Panc1 (cell line): ENCODE measurements around the gene CARHSP1. TPM values are rescaled to one million over a fixed set of nuclear protein-coding genes. Genes with fewer than 3 reads are reported as not detected.

Experiments
- ATAC-seq: fragments of 200-7000 bp; cut with Tn5 transposase; 2 replicates; pipeline ENCODE4 v1.9.1; 2020; ENCODE audit warnings: mild to moderate bottlenecking, moderate library complexity
- BruUV-seq: library from RNA; stranded (reverse); fragments of 400-500 nt; replicated peaks from 2 replicates; lab custom pipeline; 2021; lab: Mats Ljungman, UMichigan
- CTCF ChIA-PET: fragments of 300-600 bp; sonication (Branson Sonifier 250); formaldehyde crosslinking; loops from one replicate; lab custom pipeline; 2022; ENCODE audit warnings: antibody characterized with exemption; lab: Charles Lee
- POLR2A ChIA-PET: fragments of 300-600 bp; sonication (Branson Sonifier 250); formaldehyde crosslinking; loops from one replicate; lab custom pipeline; 2022; ENCODE audit warnings: antibody characterized with exemption; lab: Charles Lee
- DNase-seq: peaks from one replicate; pipeline ENCODE4 v3.0.0-alpha.2; 2010; ENCODE audit warnings: low read depth, low spot score
- H3K27ac ChIP-seq: 2 replicates; pipeline ENCODE4 v1.5.1; 2011; ENCODE audit warnings: mild to moderate bottlenecking, low read length, inconsistent platforms
- H3K27me3 ChIP-seq: fragments of 200-500 bp; sonication (Bioruptor generic); 2 replicates; pipeline ENCODE4 v1.6.0; 2014; ENCODE audit warnings: low read length, inconsistent platforms; ENCODE audit not compliant: control insufficient read depth, insufficient read depth
- H3K36me3 ChIP-seq: fragments of 200-500 bp; sonication (Bioruptor generic); 2 replicates; pipeline ENCODE4 v1.5.1; 2014; ENCODE audit warnings: inconsistent platforms, mild to moderate bottlenecking, low read length, moderate library complexity; ENCODE audit not compliant: control insufficient read depth, insufficient read depth
- H3K4me1 ChIP-seq: 2 replicates; pipeline ENCODE4 v1.5.1; 2011; ENCODE audit warnings: inconsistent platforms, mild to moderate bottlenecking, low read length, moderate library complexity; ENCODE audit not compliant: control insufficient read depth, insufficient read depth
- H3K4me3 ChIP-seq, 2 experiments: 2 replicates each; pipeline ENCODE4 v1.5.1; 2011 to 2012; ENCODE audit warnings: low read depth in 2 of 2, low read length in 2 of 2, mild to moderate bottlenecking in 2 of 2, inconsistent platforms in 1 of 2, moderate library complexity in 1 of 2
- H3K9me3 ChIP-seq: fragments of 200-500 bp; sonication (Bioruptor generic); 2 replicates; pipeline ENCODE4 v1.5.1; 2014; ENCODE audit warnings: low read depth, mild to moderate bottlenecking, inconsistent platforms, low read length, moderate library complexity; ENCODE audit not compliant: control insufficient read depth, insufficient read depth
- CTCF ChIP-seq: fragments of 450-650 bp; IDR thresholded peaks from 2 replicates; pipeline ENCODE4 v1.5.1; 2017; ENCODE audit warnings: mild to moderate bottlenecking
- POLR2AphosphoS5 ChIP-seq: IDR thresholded peaks from 2 replicates; pipeline ENCODE4 v1.6.1; 2012; ENCODE audit warnings: mild to moderate bottlenecking, low read depth, low read length, moderate library complexity
- REST ChIP-seq, 2 experiments: IDR thresholded peaks; 2 replicates each; pipeline ENCODE4 v1.6.1; 2011 to 2012; ENCODE audit warnings: low read depth in 2 of 2, control low read depth in 1 of 2, low read length in 1 of 2, mild to moderate bottlenecking in 1 of 2, moderate library complexity in 1 of 2; ENCODE audit not compliant: insufficient read depth in 1 of 2
- SIN3A ChIP-seq: IDR thresholded peaks from 2 replicates; pipeline ENCODE4 v1.6.1; 2012; ENCODE audit warnings: low read depth, mild to moderate bottlenecking, low read length, moderate library complexity, borderline replicate concordance; ENCODE audit not compliant: insufficient read depth
- TCF7L2 ChIP-seq: IDR thresholded peaks from 2 replicates; pipeline ENCODE4 v1.6.1; 2011; ENCODE audit warnings: mild to moderate bottlenecking, low read depth, low read length, inconsistent platforms
- in situ Hi-C: cut with HindIII; loops from 2 replicates; pipeline ENCODE4 v1.10.0; 2016; ENCODE audit warnings: low sequenced_read_pairs, low pct_unique_long_range_greater_than_20kb
- intact Hi-C: fragments of 100-400 bp; cut with micrococcal nuclease; formaldehyde crosslinking; loops from one replicate; pipeline ENCODE4 v1.10.0; 2022; ENCODE audit not compliant: unreplicated experiment
- total RNA-seq: library from RNA; stranded (reverse); gene quantifications from one replicate; pipeline ENCODE4 v1.2.1, GENCODE V29; 2021; ENCODE audit not compliant: unreplicated experiment

The CARHSP1 gene
- total RNA-seq, 1 experiment from 2014 or later: 158 TPM

GRCh38 chr16:8898660-8899318 lies 30.0 kb upstream of the CARHSP1 start:
- no peaks in the 10 kb centered on the region for H3K9me3 ChIP-seq
- TF ChIP-seq TCF7L2 (no peak), REST (IDR thresholded peaks at IDR 0.05; ENCODE audit: insufficient read depth in 1 of 2, low read depth in 2 of 2, low read length in 1 of 2) (no peak), CTCF (no peak), SIN3A (no peak), POLR2AphosphoS5 (no peak)
- H3K36me3 ChIP-seq: peaks cover 46% of the 10 kb centered on the region
- no peaks in the 10 kb centered on the region for H3K27me3 ChIP-seq
- no peak overlapping the region for H3K27ac ChIP-seq
- intact Hi-C loops (no loop called here), in situ Hi-C loops (no loop called here)
- no peaks in the 10 kb centered on the region for H3K4me1 ChIP-seq
- DNase-seq (no peak), ATAC-seq (no peak)
- BruUV-seq: no TSS peak
- ChIA-PET CTCF (interaction anchor here (0.5 kb wide), 1 partner anchor 143 kb away, joined by 4 read pairs; no protein-coding TSS in a partner anchor), POLR2A (no interaction called here)
- no peak overlapping the region for H3K4me3 ChIP-seq

- ChIA-PET POLR2A (interaction anchor here (0.6 kb wide), 1 partner anchor 17 kb away, joined by 3 read pairs; no protein-coding TSS in a partner anchor), CTCF (no interaction called here)
- TF ChIP-seq SIN3A (no peak), REST (IDR thresholded peaks at IDR 0.05; ENCODE audit: insufficient read depth in 1 of 2, low read depth in 2 of 2, low read length in 1 of 2) (no peak), TCF7L2 (no peak), POLR2AphosphoS5 (no peak), CTCF (no peak)
- ATAC-seq (no peak), DNase-seq (no peak)
- peaks cover 25% of the 10 kb centered on the region for H3K36me3 ChIP-seq
- H3K27me3 ChIP-seq: no peaks in the 10 kb centered on the region
- in situ Hi-C loops: no loop called here
- no TSS peak for BruUV-seq
- no peaks in the 10 kb centered on the region for H3K9me3 ChIP-seq
- intact Hi-C loops: no loop called here
- no peak overlapping the region for H3K27ac ChIP-seq
- no peaks in the 10 kb centered on the region for H3K4me1 ChIP-seq
- H3K4me3 ChIP-seq: no peak overlapping the region
These were observed 26.0 kb upstream of the CARHSP1 start for GRCh38 chr16:8894736-8895334.
